ENCODE measurements around the gene DCLK1.
A peak's percentile ranks its signal among the peaks of the same experiment; 100 is the strongest.

The DCLK1 gene

GRCh38 chr13:35731471-35731870 is 399.7 kb downstream of the DCLK1 start:
- no peak for DNase-seq

GRCh38 chr13:35729926-35730627 is 401.1 kb downstream of the DCLK1 start:
- no peak for DNase-seq

- DNase-seq = no peak
Observed at GRCh38 chr13:35727881-35728280, 403.3 kb downstream of the DCLK1 start.

GRCh38 chr13:35724446-35724845 is 406.7 kb downstream of the DCLK1 start:
- no peak for DNase-seq

GRCh38 chr13:35723821-35724220 is 407.4 kb downstream of the DCLK1 start:
- DNase-seq = no peak

- DNase-seq = no peak
Observed at GRCh38 chr13:35723053-35723461, 408.1 kb downstream of the DCLK1 start.

GRCh38 chr13:35722458-35723052 is 408.6 kb downstream of the DCLK1 start:
- no peak for DNase-seq

- peak; percentile 21 for DNase-seq
Observed at GRCh38 chr13:35720690-35721554, 410.3 kb downstream of the DCLK1 start.

- no peak for DNase-seq
Observed at GRCh38 chr13:35720290-35720689, 410.9 kb downstream of the DCLK1 start.

All from NCI-H526 treated with DMSO at 0.1 percent for 48 hours (cell line).